ENCODE measurements around the gene INF2. TPM values are rescaled to one million over a fixed set of nuclear protein-coding genes. Genes with fewer than 3 reads are reported as not detected.

The INF2 gene
- total RNA-seq, 1 donor from 2014 or later, result 23.2 TPM

GRCh38 chr14:104769324-104770071, 80.1 kb downstream of the INF2 start:
- no peak for DNase-seq (ENCODE audit: low read depth in 2 of 2)

GRCh38 chr14:104770072-104770579, 80.7 kb downstream of the INF2 start:
- no peak for DNase-seq (ENCODE audit: low read depth in 2 of 2)

GRCh38 chr14:104770851-104771272, 81.4 kb downstream of the INF2 start:
- DNase-seq (ENCODE audit: low read depth in 2 of 2), result no peak

GRCh38 chr14:104771374-104771773, 82.0 kb downstream of the INF2 start:
- no peak for DNase-seq (ENCODE audit: low read depth in 2 of 2)

Other genes with a start within 250 kb of the INF2 start
- gene C14orf180, start 109.9 kb upstream of the INF2 start, total RNA-seq, result not detected in 2 replicates
- not detected in 2 replicates for gene TMEM179, start 84.8 kb upstream of the INF2 start, total RNA-seq
- gene ADSS1, start 34.6 kb downstream of the INF2 start, total RNA-seq, result 0.87 and 1.8 TPM in 2 replicates
- gene SIVA1, start 63.5 kb downstream of the INF2 start, total RNA-seq, result 77.4 and 82.3 TPM in 2 replicates
- 107 and 129 TPM in 2 replicates for gene AKT1, start 106.1 kb downstream of the INF2 start, total RNA-seq
- gene ZBTB42, start 111.5 kb downstream of the INF2 start, total RNA-seq, result 2.6 and 4.4 TPM in 2 replicates
- 2.8 and 5.0 TPM in 2 replicates for gene CEP170B, start 175.7 kb downstream of the INF2 start, total RNA-seq
- gene PLD4, start 235.3 kb downstream of the INF2 start, total RNA-seq, result under 0.01 TPM in 1 of 2 replicates, not detected in the other